Colonic mucosa (tissue), 4 donors: Measurements from ENCODE around the gene PLXNA2. TPM values are rescaled to one million over a fixed set of nuclear protein-coding genes. Genes with fewer than 3 reads are reported as not detected.

Source experiments
- DNase-seq: peaks from one replicate; pipeline ENCODE4 v3.0.0-alpha.2; 2020
- H3K27ac ChIP-seq: fragments of 200-600 bp; one replicate; pipeline ENCODE4 v1.8.0; 2021
- H3K27me3 ChIP-seq: fragments of 200-600 bp; one replicate; pipeline ENCODE4 v1.8.0; 2021
- H3K36me3 ChIP-seq: fragments of 200-600 bp; one replicate; pipeline ENCODE4 v1.8.0; 2021
- H3K4me1 ChIP-seq: fragments of 200-600 bp; one replicate; pipeline ENCODE4 v1.8.0; 2021; ENCODE audit warnings: mild to moderate bottlenecking
- H3K4me3 ChIP-seq: fragments of 200-600 bp; one replicate; pipeline ENCODE4 v1.8.0; 2021
- H3K9ac ChIP-seq, 2 donors: one replicate each; pipeline ENCODE4 v1.7.0; 2013; ENCODE audit warnings: control low read depth in 2 of 2, low read depth in 2 of 2, low read length in 2 of 2
- H3K9me3 ChIP-seq: fragments of 200-600 bp; one replicate; pipeline ENCODE4 v1.8.0; 2021
- CTCF ChIP-seq: fragments of 200-600 bp; IDR thresholded peaks from one replicate; pipeline ENCODE4 v1.8.0; 2022; ENCODE audit warnings: antibody characterized with exemption, mild to moderate bottlenecking
- intact Hi-C: fragments of 100-400 bp; cut with DNase I; formaldehyde crosslinking; loops from one replicate; pipeline ENCODE4 v1.14.1; 2022
- total RNA-seq, 2 donors: library from RNA; stranded (reverse); fragmentation: NEBNext Ultra II Directional in 1 of 2; extraction: Animal tissue kit (Norgen Biotek cat#: 25700) in 1 of 2; gene quantifications; one replicate each; pipeline ENCODE4 v1.2.1, GENCODE V29; 2021
- donor health status: healthy.
- donor health status: DM: no; HTN: no; CAD: no.
- donor health status: DM: no; HTN: no; CAD: no.

PLXNA2 gene
- total RNA-seq, 2 donors from 2014 or later, result 46.1 to 81.6 TPM

- Histone ChIP-seq H3K9me3 (no peaks in the 10 kb centered on the region), H3K4me1 (peaks cover 13% of the 10 kb centered on the region), H3K27ac (peak overlapping the region; percentile 40), H3K27me3 (no peaks in the 10 kb centered on the region), H3K9ac (peak overlapping the region in 1 of 2 donors; percentile 9), H3K36me3 (no peaks in the 10 kb centered on the region), H3K4me3 (no peak overlapping the region)
- TF ChIP-seq CTCF, result no peak
- intact Hi-C loops, result no loop called here
- no peak for DNase-seq
Observed at GRCh38 chr1:208163539-208163938, 80.6 kb downstream of the PLXNA2 start.

GRCh38 chr1:208162903-208163302, 81.3 kb downstream of the PLXNA2 start:
- Histone ChIP-seq H3K27me3 (no peaks in the 10 kb centered on the region), H3K4me3 (no peak overlapping the region), H3K9ac (no peak overlapping the region), H3K27ac (peak overlapping the region; percentile 40), H3K4me1 (peaks cover 13% of the 10 kb centered on the region), H3K36me3 (no peaks in the 10 kb centered on the region), H3K9me3 (no peaks in the 10 kb centered on the region)
- no peak for TF ChIP-seq CTCF
- intact Hi-C loops, result no loop called here
- peak; percentile 65 for DNase-seq

- DNase-seq, result no peak
- intact Hi-C loops, result no loop called here
- TF ChIP-seq CTCF, result no peak
Observed at GRCh38 chr1:208161656-208162375, 82.4 kb downstream of the PLXNA2 start.

GRCh38 chr1:208161005-208161404, 83.2 kb downstream of the PLXNA2 start:
- no peaks in the 10 kb centered on the region for H3K9me3 ChIP-seq
- no peak for TF ChIP-seq CTCF
- H3K27me3 ChIP-seq, result no peaks in the 10 kb centered on the region
- no peak overlapping the region for H3K4me3 ChIP-seq
- no peaks in the 10 kb centered on the region for H3K36me3 ChIP-seq
- H3K27ac ChIP-seq, result no peak overlapping the region
- H3K9ac ChIP-seq, result no peak overlapping the region
- peaks cover 13% of the 10 kb centered on the region for H3K4me1 ChIP-seq
- intact Hi-C loops, result no loop called here
- no peak for DNase-seq

More at GRCh38 chr1:208161656-208162375, 82.4 kb downstream of the PLXNA2 start:
- Histone ChIP-seq H3K27ac (no peak overlapping the region), H3K27me3 (no peaks in the 10 kb centered on the region), H3K9me3 (no peaks in the 10 kb centered on the region), H3K4me3 (no peak overlapping the region), H3K36me3 (no peaks in the 10 kb centered on the region), H3K4me1 (peaks cover 13% of the 10 kb centered on the region), H3K9ac (no peak overlapping the region)

- Histone ChIP-seq H3K27me3 (no peaks in the 10 kb centered on the region), H3K27ac (no peak overlapping the region), H3K4me3 (no peak overlapping the region), H3K4me1 (peaks cover 13% of the 10 kb centered on the region), H3K9me3 (no peaks in the 10 kb centered on the region), H3K36me3 (no peaks in the 10 kb centered on the region), H3K9ac (no peak overlapping the region)
- no peak for DNase-seq
- intact Hi-C loops, result no loop called here
- TF ChIP-seq CTCF, result no peak
Observed at GRCh38 chr1:208160259-208160819, 83.8 kb downstream of the PLXNA2 start.
